HL-60 (cell line): ENCODE measurements around the gene C2orf92.

Experiments used
- DNase-seq, 2 experiments: peaks; one replicate each; pipeline ENCODE4 v3.0.0-alpha.2; 2010 to 2020; ENCODE audit warnings: low read depth in 1 of 2, low spot score in 1 of 2
- H3K27ac ChIP-seq: fragments of 250-450 bp; sonication (Bioruptor Pico); replicated peaks from 2 replicates; pipeline ENCODE4 v1.5.1; 2020; ENCODE audit warnings: mild to moderate bottlenecking, moderate library complexity
- H3K27me3 ChIP-seq: fragments of 250-450 bp; sonication (Bioruptor Pico); 2 replicates; pipeline ENCODE4 v1.5.1; 2021; ENCODE audit warnings: mild to moderate bottlenecking, moderate library complexity; ENCODE audit not compliant: insufficient read depth, poor library complexity, severe bottlenecking
- H3K4me3 ChIP-seq: replicated peaks from 2 replicates; pipeline ENCODE4 v1.5.1; 2011; ENCODE audit warnings: mild to moderate bottlenecking, control low read depth, low read length; ENCODE audit not compliant: insufficient read depth
- CTCF ChIP-seq: IDR thresholded peaks from one replicate; pipeline ENCODE4 v1.5.1; 2011; ENCODE audit warnings: low read length, control low read depth, inconsistent platforms; ENCODE audit not compliant: insufficient read depth
- GABPA ChIP-seq: IDR thresholded peaks from 2 replicates; pipeline ENCODE4 v1.6.1; 2012; ENCODE audit warnings: low read depth
- POLR2AphosphoS5 ChIP-seq: IDR thresholded peaks from 2 replicates; pipeline ENCODE4 v1.6.1; 2012; ENCODE audit warnings: low read depth
- REST ChIP-seq: IDR thresholded peaks from 2 replicates; pipeline ENCODE4 v1.6.1; 2012; ENCODE audit warnings: low read depth; ENCODE audit not compliant: insufficient replicate concordance
- SPI1 ChIP-seq: IDR thresholded peaks from 2 replicates; pipeline ENCODE4 v1.6.1; 2012; ENCODE audit warnings: low read depth, mild to moderate bottlenecking, borderline replicate concordance

The C2orf92 gene

GRCh38 chr2:97742381-97742847, 72.9 kb downstream of the C2orf92 start:
- no peak for TF ChIP-seq CTCF
- TF ChIP-seq POLR2AphosphoS5: no peak
- no peak for TF ChIP-seq REST
- TF ChIP-seq SPI1: no peak
- TF ChIP-seq GABPA: no peak
- no peaks in the 10 kb centered on the region for H3K27me3 ChIP-seq
- no peak overlapping the region for H3K27ac ChIP-seq
- DNase-seq: no peak
- H3K4me3 ChIP-seq: no peak overlapping the region

GRCh38 chr2:97743913-97744312, 74.4 kb downstream of the C2orf92 start:
- DNase-seq: no peak
- Histone ChIP-seq H3K27me3 (no peaks in the 10 kb centered on the region), H3K4me3 (no peak overlapping the region), H3K27ac (no peak overlapping the region)
- TF ChIP-seq REST (no peak), CTCF (no peak)

- Histone ChIP-seq H3K4me3 (no peak overlapping the region), H3K27me3 (no peaks in the 10 kb centered on the region), H3K27ac (no peak overlapping the region)
- TF ChIP-seq POLR2AphosphoS5: no peak
- no peak for TF ChIP-seq SPI1
- no peak for TF ChIP-seq CTCF
- no peak for TF ChIP-seq GABPA
- TF ChIP-seq REST: no peak
- DNase-seq: no peak
Measured at GRCh38 chr2:97745474-97746174, 76.1 kb downstream of the C2orf92 start.
